WTC11 (cell line): Measurements from ENCODE around the gene ATP6V1G3. TPM values are rescaled to one million over a fixed set of nuclear protein-coding genes. Genes with fewer than 3 reads are reported as not detected.

ENCODE experiments used
- ATAC-seq: fragments of 200-7000 bp; cut with Tn5 transposase; 2 replicates; pipeline ENCODE4 v1.10.0; 2021; ENCODE audit warnings: mild to moderate bottlenecking, moderate library complexity
- CTCF ChIA-PET: fragments of 300-600 bp; sonication (Branson Sonifier 250); formaldehyde crosslinking; loops from one replicate; lab custom pipeline; 2021; ENCODE audit warnings: antibody characterized with exemption; lab: Charles Lee
- POLR2A ChIA-PET: fragments of 350-600 bp; sonication (Branson Sonifier 250); formaldehyde crosslinking; loops from one replicate; lab custom pipeline; 2021; ENCODE audit warnings: antibody characterized with exemption; lab: Charles Lee
- DNase-seq: peaks from one replicate; pipeline ENCODE4 v3.0.0; 2021; ENCODE audit warnings: low spot score
- H3K27ac Mint-ChIP-seq: 2 replicates; pipeline ENCODE4 v1.8.0; 2021; ENCODE audit warnings: mixed read lengths
- H3K27me3 Mint-ChIP-seq: 2 replicates; pipeline ENCODE4 v1.8.0; 2021; ENCODE audit warnings: low read depth, mild to moderate bottlenecking, moderate library complexity, mixed read lengths
- H3K36me3 Mint-ChIP-seq: 2 replicates; pipeline ENCODE4 v1.8.0; 2021; ENCODE audit warnings: mixed read lengths
- H3K4me1 Mint-ChIP-seq: 2 replicates; pipeline ENCODE4 v1.8.0; 2022; ENCODE audit warnings: mixed read lengths
- H3K4me3 Mint-ChIP-seq: 2 replicates; pipeline ENCODE4 v1.8.0; 2021; ENCODE audit warnings: mild to moderate bottlenecking, moderate library complexity, mixed read lengths
- H3K9me3 Mint-ChIP-seq: 2 replicates; pipeline ENCODE4 v1.8.0; 2021; ENCODE audit warnings: mixed read lengths
- CBFB ChIP-seq: sonication (generic); formaldehyde crosslinking; IDR thresholded peaks from 2 replicates; pipeline ENCODE4 v1.8.1; 2022; ENCODE audit warnings: mild to moderate bottlenecking, low read depth, missing genetic modification reagents
- GABPB1 ChIP-seq: sonication (generic); formaldehyde crosslinking; IDR thresholded peaks from 2 replicates; pipeline ENCODE4 v1.8.1; 2023; ENCODE audit warnings: mild to moderate bottlenecking, missing genetic modification reagents
- GRHL2 ChIP-seq: fragments of 250-450 bp; sonication (Bioruptor Pico); IDR thresholded peaks from 2 replicates; pipeline ENCODE4 v1.8.0; 2022; ENCODE audit warnings: mild to moderate bottlenecking, moderate library complexity; ENCODE audit not compliant: insufficient replicate concordance, severe bottlenecking
- HMGA2 ChIP-seq: fragments of 250-450 bp; sonication (Bioruptor Pico); IDR thresholded peaks from 2 replicates; pipeline ENCODE4 v1.4.0; 2021; ENCODE audit warnings: mild to moderate bottlenecking, moderate library complexity
- NFE2L1 ChIP-seq: sonication (generic); formaldehyde crosslinking; IDR thresholded peaks from 2 replicates; pipeline ENCODE4 v1.8.1; 2023; ENCODE audit warnings: missing genetic modification reagents
- NFYB ChIP-seq: sonication (generic); formaldehyde crosslinking; conservative IDR thresholded peaks from 2 replicates; pipeline ENCODE4 v1.8.0; 2022; ENCODE audit warnings: low read depth, missing genetic modification reagents
- ZBTB21 ChIP-seq: sonication (generic); formaldehyde crosslinking; IDR thresholded peaks from 2 replicates; pipeline ENCODE4 v1.8.1; 2023; ENCODE audit warnings: mild to moderate bottlenecking, missing genetic modification reagents, borderline replicate concordance
- ZNF219 ChIP-seq: sonication (generic); formaldehyde crosslinking; IDR thresholded peaks from 2 replicates; pipeline ENCODE4 v1.8.0; 2023; ENCODE audit warnings: missing genetic modification reagents, mild to moderate bottlenecking, borderline replicate concordance
- total RNA-seq: library from RNA; stranded (reverse); gene quantifications from 3 replicates; pipeline ENCODE4 v1.2.3, GENCODE V29; 2021
- TF ChIP-seq, protein P1 (sequence below): sonication (generic); formaldehyde crosslinking; IDR thresholded peaks from 2 replicates; pipeline ENCODE4 v1.8.1; 2023; ENCODE audit warnings: mild to moderate bottlenecking, moderate library complexity, missing genetic modification reagents
- TF ChIP-seq, protein P2 (sequence below): fragments of 250-450 bp; sonication (Bioruptor Pico); IDR thresholded peaks from 2 replicates; pipeline ENCODE4 v1.9.0; 2021; ENCODE audit warnings: mild to moderate bottlenecking, borderline replicate concordance
- TF ChIP-seq, protein P3 (sequence below): sonication (generic); formaldehyde crosslinking; conservative IDR thresholded peaks from 2 replicates; pipeline ENCODE4 v1.8.1; 2022; ENCODE audit warnings: mild to moderate bottlenecking, missing genetic modification reagents

The ATP6V1G3 gene
- total RNA-seq, 1 experiment from 2014 or later: not detected

DNA sequence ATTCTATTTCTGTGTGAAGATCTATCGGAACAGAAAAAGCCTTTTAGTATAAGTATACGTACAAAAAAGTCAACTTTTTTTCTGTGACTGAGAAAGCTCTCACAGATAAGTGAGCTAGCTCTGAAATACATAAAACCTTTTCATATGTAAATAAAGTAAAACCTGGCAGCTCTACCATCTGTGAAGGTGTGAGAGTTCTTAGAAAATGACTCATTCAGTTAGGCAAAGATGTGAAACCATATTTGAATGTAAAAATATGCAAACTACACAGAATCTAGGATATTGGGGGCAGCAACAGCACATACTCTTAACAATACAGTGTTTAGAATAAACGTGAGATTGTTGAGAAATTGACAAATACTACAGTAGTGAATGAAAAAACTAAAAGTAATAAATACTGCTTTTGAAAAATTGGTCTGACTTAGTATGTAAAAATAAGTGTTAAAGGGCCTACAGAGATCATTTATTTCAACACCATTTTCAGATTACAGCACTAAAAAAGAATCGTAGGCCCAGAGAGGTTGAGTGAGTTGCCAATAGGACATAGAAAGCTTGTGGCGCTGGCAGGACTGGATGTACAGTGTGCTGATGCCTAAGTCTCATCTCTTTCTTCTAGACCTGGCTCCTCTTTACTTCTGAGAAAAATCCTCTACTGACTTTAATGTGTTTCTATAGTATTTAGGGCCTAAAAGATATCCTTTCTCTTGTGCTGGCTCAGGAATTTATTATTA lies 19.8 kb downstream of the ATP6V1G3 start (continued):
- TF ChIP-seq, protein P1, sequence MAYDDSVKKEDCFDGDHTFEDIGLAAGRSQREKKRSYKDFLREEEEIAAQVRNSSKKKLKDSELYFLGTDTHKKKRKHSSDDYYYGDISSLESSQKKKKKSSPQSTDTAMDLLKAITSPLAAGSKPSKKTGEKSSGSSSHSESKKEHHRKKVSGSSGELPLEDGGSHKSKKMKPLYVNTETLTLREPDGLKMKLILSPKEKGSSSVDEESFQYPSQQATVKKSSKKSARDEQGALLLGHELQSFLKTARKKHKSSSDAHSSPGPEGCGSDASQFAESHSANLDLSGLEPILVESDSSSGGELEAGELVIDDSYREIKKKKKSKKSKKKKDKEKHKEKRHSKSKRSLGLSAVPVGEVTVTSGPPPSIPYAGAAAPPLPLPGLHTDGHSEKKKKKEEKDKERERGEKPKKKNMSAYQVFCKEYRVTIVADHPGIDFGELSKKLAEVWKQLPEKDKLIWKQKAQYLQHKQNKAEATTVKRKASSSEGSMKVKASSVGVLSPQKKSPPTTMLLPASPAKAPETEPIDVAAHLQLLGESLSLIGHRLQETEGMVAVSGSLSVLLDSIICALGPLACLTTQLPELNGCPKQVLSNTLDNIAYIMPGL: no peak
- TF ChIP-seq ZBTB21 (CRISPR knock-in tag) (no peak), GRHL2 (CRISPR knock-in tag) (no peak), HMGA2 (CRISPR knock-in tag) (no peak), NFYB (no peak), CBFB (CRISPR knock-in tag) (no peak)
- TF ChIP-seq, all 79 proteins: peak for 0

DNA sequence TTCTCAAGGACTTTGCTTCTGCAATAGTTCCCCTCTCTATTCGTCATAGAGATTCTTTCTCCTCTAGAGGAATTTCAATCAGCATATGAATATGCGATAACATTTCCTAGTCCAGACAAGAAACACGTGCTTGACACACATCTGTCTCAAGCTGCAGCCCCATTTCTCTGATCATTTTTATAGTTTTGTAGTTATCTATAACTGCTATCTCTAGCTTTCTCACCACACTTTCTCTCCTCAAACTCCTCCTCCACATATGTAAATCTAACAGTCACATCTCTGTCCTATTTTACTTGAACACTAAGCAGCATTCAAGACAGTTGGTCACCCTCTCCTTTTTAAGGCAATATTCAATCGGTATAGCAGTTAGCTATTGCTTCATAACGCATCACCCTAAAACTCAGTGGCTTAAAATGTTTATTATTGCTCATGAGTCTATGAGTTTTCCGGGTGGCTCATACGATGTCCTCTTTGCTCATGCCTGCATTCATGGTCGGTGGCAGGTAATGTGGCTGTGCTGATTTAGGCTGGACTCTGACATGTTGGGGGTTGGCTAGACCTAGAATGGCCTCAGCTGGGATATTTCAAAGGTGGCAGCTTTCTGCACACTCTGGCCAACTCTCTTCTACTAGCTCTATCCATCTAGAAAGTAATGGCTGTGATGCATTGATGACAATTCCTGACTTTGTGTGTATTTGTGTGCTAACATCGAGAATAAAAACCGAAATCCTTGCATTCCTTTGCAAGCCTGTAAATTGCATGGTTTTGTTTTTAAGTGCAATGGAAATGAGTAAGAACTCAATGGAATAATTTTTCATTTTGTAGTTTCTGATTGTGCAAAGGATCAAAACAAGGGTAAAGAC lies 20.6 kb downstream of the ATP6V1G3 start:
- POLR2A ChIA-PET: no interaction called here
- Mint-ChIP-seq H3K36me3 (no peaks in the 10 kb centered on the region), H3K27ac (no peak overlapping the region; the same call in 1 of the 2 replicates), H3K9me3 (no peaks in the 10 kb centered on the region), H3K27me3 (no peaks in the 10 kb centered on the region), H3K4me1 (peaks cover 42% of the 10 kb centered on the region)
- ATAC-seq: no peak
- CTCF ChIA-PET: interaction anchor here (0.9 kb wide), 1 partner anchor 270 kb away, joined by 3 read pairs; no protein-coding TSS in a partner anchor
- TF ChIP-seq, protein P2, sequence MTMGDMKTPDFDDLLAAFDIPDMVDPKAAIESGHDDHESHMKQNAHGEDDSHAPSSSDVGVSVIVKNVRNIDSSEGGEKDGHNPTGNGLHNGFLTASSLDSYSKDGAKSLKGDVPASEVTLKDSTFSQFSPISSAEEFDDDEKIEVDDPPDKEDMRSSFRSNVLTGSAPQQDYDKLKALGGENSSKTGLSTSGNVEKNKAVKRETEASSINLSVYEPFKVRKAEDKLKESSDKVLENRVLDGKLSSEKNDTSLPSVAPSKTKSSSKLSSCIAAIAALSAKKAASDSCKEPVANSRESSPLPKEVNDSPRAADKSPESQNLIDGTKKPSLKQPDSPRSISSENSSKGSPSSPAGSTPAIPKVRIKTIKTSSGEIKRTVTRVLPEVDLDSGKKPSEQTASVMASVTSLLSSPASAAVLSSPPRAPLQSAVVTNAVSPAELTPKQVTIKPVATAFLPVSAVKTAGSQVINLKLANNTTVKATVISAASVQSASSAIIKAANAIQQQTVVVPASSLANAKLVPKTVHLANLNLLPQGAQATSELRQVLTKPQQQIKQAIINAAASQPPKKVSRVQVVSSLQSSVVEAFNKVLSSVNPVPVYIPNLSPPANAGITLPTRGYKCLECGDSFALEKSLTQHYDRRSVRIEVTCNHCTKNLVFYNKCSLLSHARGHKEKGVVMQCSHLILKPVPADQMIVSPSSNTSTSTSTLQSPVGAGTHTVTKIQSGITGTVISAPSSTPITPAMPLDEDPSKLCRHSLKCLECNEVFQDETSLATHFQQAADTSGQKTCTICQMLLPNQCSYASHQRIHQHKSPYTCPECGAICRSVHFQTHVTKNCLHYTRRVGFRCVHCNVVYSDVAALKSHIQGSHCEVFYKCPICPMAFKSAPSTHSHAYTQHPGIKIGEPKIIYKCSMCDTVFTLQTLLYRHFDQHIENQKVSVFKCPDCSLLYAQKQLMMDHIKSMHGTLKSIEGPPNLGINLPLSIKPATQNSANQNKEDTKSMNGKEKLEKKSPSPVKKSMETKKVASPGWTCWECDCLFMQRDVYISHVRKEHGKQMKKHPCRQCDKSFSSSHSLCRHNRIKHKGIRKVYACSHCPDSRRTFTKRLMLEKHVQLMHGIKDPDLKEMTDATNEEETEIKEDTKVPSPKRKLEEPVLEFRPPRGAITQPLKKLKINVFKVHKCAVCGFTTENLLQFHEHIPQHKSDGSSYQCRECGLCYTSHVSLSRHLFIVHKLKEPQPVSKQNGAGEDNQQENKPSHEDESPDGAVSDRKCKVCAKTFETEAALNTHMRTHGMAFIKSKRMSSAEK (CRISPR knock-in tag): no peak
- no peak for TF ChIP-seq ZNF219 (CRISPR knock-in tag)
- TF ChIP-seq, all 79 proteins: peak for 0
- H3K4me3 Mint-ChIP-seq: peak overlapping the region; percentile 10; the same call in 1 of the 2 replicates
- no peak for DNase-seq

DNA sequence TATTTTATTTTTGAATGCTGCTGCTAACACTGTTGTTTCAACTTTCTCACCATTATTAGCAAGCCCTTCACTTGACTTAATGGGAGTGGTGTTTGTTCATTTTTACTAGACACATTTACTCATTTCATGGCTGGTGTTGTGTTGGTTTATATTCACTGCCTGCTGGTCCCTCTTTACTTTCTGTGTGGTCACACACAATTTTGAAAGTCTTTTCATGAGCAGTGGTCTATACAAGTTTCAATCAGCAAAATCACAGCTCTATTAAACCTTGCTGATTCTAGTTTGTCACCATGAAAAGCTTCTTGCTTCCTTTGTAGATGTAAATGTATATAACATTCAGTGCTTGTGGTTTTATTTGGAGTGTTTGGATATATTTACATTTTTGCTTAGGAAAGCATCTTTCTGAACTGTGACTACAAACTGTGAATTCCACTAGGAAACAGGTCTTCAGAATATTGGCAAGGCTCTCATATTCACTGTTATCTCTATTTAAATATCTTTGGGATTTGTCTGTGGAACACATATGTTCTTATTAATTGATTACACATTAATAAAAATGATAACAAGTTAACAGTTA lies 22.8 kb downstream of the ATP6V1G3 start:
- H3K4me1 Mint-ChIP-seq: peaks cover 32% of the 10 kb centered on the region
- no peak overlapping the region for H3K27ac Mint-ChIP-seq
- no peak for TF ChIP-seq GABPB1 (CRISPR knock-in tag)
- TF ChIP-seq, protein P3, sequence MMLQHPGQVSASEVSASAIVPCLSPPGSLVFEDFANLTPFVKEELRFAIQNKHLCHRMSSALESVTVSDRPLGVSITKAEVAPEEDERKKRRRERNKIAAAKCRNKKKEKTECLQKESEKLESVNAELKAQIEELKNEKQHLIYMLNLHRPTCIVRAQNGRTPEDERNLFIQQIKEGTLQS (CRISPR knock-in tag): no peak
- TF ChIP-seq NFE2L1 (CRISPR knock-in tag): no peak
- TF ChIP-seq ZNF219 (CRISPR knock-in tag): no peak
- POLR2A ChIA-PET: no interaction called here
- no peaks in the 10 kb centered on the region for H3K36me3 Mint-ChIP-seq
- no peak for ATAC-seq
- no peaks in the 10 kb centered on the region for H3K27me3 Mint-ChIP-seq
- no peaks in the 10 kb centered on the region for H3K9me3 Mint-ChIP-seq
- CTCF ChIA-PET: no interaction called here
- H3K4me3 Mint-ChIP-seq: no peak overlapping the region
- DNase-seq: no peak
